Nucleus accumbens (tissue), 56 donors: Measurements from ENCODE around the gene ITPKC.
"Not testable (repeated sequence)": the region's sequence is repeated elsewhere in the genome, so short reads cannot be mapped to it uniquely, and the experiment has no call there.

ENCODE experiments used
- DNase-seq, 56 donors: peaks; one replicate each; lab custom pipeline; 2025; lab: John Stamatoyannopoulos, UW

Gene ITPKC

GRCh38 chr19:40756502-40757110, 39.7 kb downstream of the ITPKC start:
- no peak for DNase-seq

- no peak for DNase-seq
These were observed 41.6 kb downstream of the ITPKC start for GRCh38 chr19:40758491-40758890.

GRCh38 chr19:40759352-40759751, 42.4 kb downstream of the ITPKC start:
- no peak for DNase-seq

GRCh38 chr19:40762754-40763470, 46.0 kb downstream of the ITPKC start:
- DNase-seq, result peak in 2 of 56 donors; percentile 6 to 14

- no peak for DNase-seq
These were observed 46.6 kb downstream of the ITPKC start for GRCh38 chr19:40763526-40763925.

GRCh38 chr19:40763963-40764362, 47.1 kb downstream of the ITPKC start:
- no peak for DNase-seq

- not testable (repeated sequence) for DNase-seq
These were observed 49.5 kb downstream of the ITPKC start for GRCh38 chr19:40766385-40766784.

GRCh38 chr19:40768869-40769268, 52.0 kb downstream of the ITPKC start:
- DNase-seq, result no peak

GRCh38 chr19:40771101-40771862, 54.4 kb downstream of the ITPKC start:
- DNase-seq, result not testable (repeated sequence)

- no peak for DNase-seq
These were observed 58.2 kb downstream of the ITPKC start, which contains the start of gene MIA for GRCh38 chr19:40774916-40775631. Gene MIA (plus strand): TSS chr19:40775521. CDS start chr19:40775543, 22 bp downstream.

GRCh38 chr19:40775632-40776022, 58.7 kb downstream of the ITPKC start:
- DNase-seq, result no peak

- no peak for DNase-seq
These were observed 59.5 kb downstream of the ITPKC start for GRCh38 chr19:40776364-40776763.

GRCh38 chr19:40776932-40777644, 60.2 kb downstream of the ITPKC start:
- peak in 54 of 56 donors; percentile 33 to 96 (median 80) for DNase-seq

- DNase-seq, result peak in 2 of 56 donors; percentile 75 to 86
These were observed 60.7 kb downstream of the ITPKC start for GRCh38 chr19:40777645-40777936.

GRCh38 chr19:40777937-40778705, 61.2 kb downstream of the ITPKC start, which contains the start of gene RAB4B:
Gene RAB4B (plus strand): TSS chr19:40778247. CDS start chr19:40778376, 129 bp downstream.
- DNase-seq, result peak; percentile 97 to 100 (median 99)

- DNase-seq, result no peak
These were observed 61.9 kb downstream of the ITPKC start for GRCh38 chr19:40778706-40779284.

GRCh38 chr19:40780582-40780981, 63.7 kb downstream of the ITPKC start:
- no peak for DNase-seq

GRCh38 chr19:40781140-40781539, 64.2 kb downstream of the ITPKC start:
- DNase-seq, result no peak

- DNase-seq, result no peak
These were observed 66.8 kb downstream of the ITPKC start for GRCh38 chr19:40783711-40784110.
